H1 (cell line): ENCODE data around the gene DHRS2.

Experiments
- CTCF ChIP-seq, 3 experiments: IDR thresholded peaks; 1 replicate in 2 of 3; 2 replicates in 1 of 3; pipeline versions ENCODE4 v1.5.1 to v1.6.1; 2011; ENCODE audit warnings: low read length in 3 of 3, mild to moderate bottlenecking in 3 of 3, inconsistent platforms in 2 of 3, low read depth in 1 of 3, moderate library complexity in 1 of 3; ENCODE audit not compliant: insufficient read depth in 1 of 3; ENCODE audit errors: control extremely low read depth in 1 of 3
- EP300 ChIP-seq, 2 experiments: IDR thresholded peaks; 1 replicate in 1 of 2; 2 replicates in 1 of 2; pipeline ENCODE4 v1.6.1; 2011 to 2012; ENCODE audit warnings: low read depth in 2 of 2, low read length in 2 of 2, mild to moderate bottlenecking in 2 of 2, borderline replicate concordance in 1 of 2, inconsistent platforms in 1 of 2, moderate library complexity in 1 of 2
- EZH2 ChIP-seq: fragments of 200-600 bp; sonication (generic); IDR thresholded peaks from 2 replicates; pipeline ENCODE4 v1.7.1; 2012; ENCODE audit warnings: low read depth, mild to moderate bottlenecking, moderate library complexity, low read length, inconsistent platforms; ENCODE audit not compliant: severe bottlenecking
- FOSL1 ChIP-seq: IDR thresholded peaks from 2 replicates; pipeline ENCODE4 v1.6.1; 2011; ENCODE audit warnings: mild to moderate bottlenecking, low read depth, low read length, moderate library complexity; ENCODE audit not compliant: insufficient read depth
- GTF2F1 ChIP-seq: IDR thresholded peaks from 2 replicates; pipeline ENCODE4 v1.6.1; 2012; ENCODE audit warnings: low read depth, low read length, improper control_type of control experiment, borderline replicate concordance
- POLR2AphosphoS5 ChIP-seq: IDR thresholded peaks from 2 replicates; pipeline ENCODE4 v1.6.1; 2011; ENCODE audit warnings: low read depth, low read length
- RAD21 ChIP-seq, 2 experiments: IDR thresholded peaks in 1 of 2; conservative IDR thresholded peaks in 1 of 2; 2 replicates each; pipeline ENCODE4 v1.6.1; 2011; ENCODE audit warnings: low read depth in 2 of 2, low read length in 2 of 2, improper control_type of control experiment in 1 of 2, inconsistent platforms in 1 of 2, mild to moderate bottlenecking in 1 of 2, moderate library complexity in 1 of 2
- RNF2 ChIP-seq: fragments of 200-900, 300-1000 bp; sonication (generic); IDR thresholded peaks from 2 replicates; pipeline ENCODE4 v1.7.1; 2016; ENCODE audit warnings: borderline replicate concordance, low read depth, mild to moderate bottlenecking, antibody characterized with exemption, low read length; ENCODE audit not compliant: poor library complexity, severe bottlenecking; ENCODE audit errors: missing control alignments
- SIN3A ChIP-seq, 2 experiments: IDR thresholded peaks in 1 of 2; conservative IDR thresholded peaks in 1 of 2; 2 replicates each; pipeline ENCODE4 v1.6.1; 2011 to 2012; ENCODE audit warnings: low read length in 2 of 2, improper control_type of control experiment in 1 of 2, low read depth in 1 of 2, mild to moderate bottlenecking in 1 of 2
- SP2 ChIP-seq: IDR thresholded peaks from 2 replicates; pipeline ENCODE4 v1.6.1; 2012; ENCODE audit warnings: mild to moderate bottlenecking, low read length, inconsistent platforms
- SUZ12 ChIP-seq: fragments of 200-600 bp; sonication (generic); IDR thresholded peaks from 2 replicates; pipeline ENCODE4 v1.6.1; 2012; ENCODE audit warnings: mild to moderate bottlenecking, inconsistent platforms, low read length, moderate library complexity, mixed read lengths

- TF ChIP-seq CTCF (IDR thresholded peaks at IDR 0.05; ENCODE audit: control extremely low read depth in 1 of 3, insufficient read depth in 1 of 3, low read depth in 1 of 3, low read length in 3 of 3) (no peak), GTF2F1 (no peak), EP300 (IDR thresholded peaks at IDR 0.05; ENCODE audit: borderline replicate concordance in 1 of 2, low read depth in 2 of 2, low read length in 2 of 2) (no peak), SP2 (no peak), FOSL1 (no peak), SIN3A (conservative IDR thresholded peaks at IDR 0.05 in 1 of 2, IDR thresholded peaks at IDR 0.05 in 1 of 2; ENCODE audit: low read depth in 1 of 2, low read length in 2 of 2) (no peak), EZH2 (no peak), SUZ12 (no peak), POLR2AphosphoS5 (no peak), RNF2 (no peak), RAD21 (IDR thresholded peaks at IDR 0.05 in 1 of 2, conservative IDR thresholded peaks at IDR 0.05 in 1 of 2; ENCODE audit: low read depth in 2 of 2, low read length in 2 of 2) (no peak)
These were observed 34.4 kb upstream of the DHRS2 start for GRCh38 chr14:23601845-23602180.
